Stimulated activated CD4-positive, alpha-beta T cell treated with anti-CD3 and anti-CD28 coated beads, Interleukin-15, amount 100 ng/mL, for 24 hours (primary cell): ENCODE measurements around the gene STAT3.
A peak's percentile ranks its signal among the peaks of the same experiment; 100 is the strongest.
"Not testable (repeated sequence)": the region's sequence is repeated elsewhere in the genome, so short reads cannot be mapped to it uniquely, and the experiment has no call there.

Experiments used
- DNase-seq: peaks from one replicate; pipeline ENCODE4 v3.0.0-alpha.2; 2020

Gene STAT3

DNA sequence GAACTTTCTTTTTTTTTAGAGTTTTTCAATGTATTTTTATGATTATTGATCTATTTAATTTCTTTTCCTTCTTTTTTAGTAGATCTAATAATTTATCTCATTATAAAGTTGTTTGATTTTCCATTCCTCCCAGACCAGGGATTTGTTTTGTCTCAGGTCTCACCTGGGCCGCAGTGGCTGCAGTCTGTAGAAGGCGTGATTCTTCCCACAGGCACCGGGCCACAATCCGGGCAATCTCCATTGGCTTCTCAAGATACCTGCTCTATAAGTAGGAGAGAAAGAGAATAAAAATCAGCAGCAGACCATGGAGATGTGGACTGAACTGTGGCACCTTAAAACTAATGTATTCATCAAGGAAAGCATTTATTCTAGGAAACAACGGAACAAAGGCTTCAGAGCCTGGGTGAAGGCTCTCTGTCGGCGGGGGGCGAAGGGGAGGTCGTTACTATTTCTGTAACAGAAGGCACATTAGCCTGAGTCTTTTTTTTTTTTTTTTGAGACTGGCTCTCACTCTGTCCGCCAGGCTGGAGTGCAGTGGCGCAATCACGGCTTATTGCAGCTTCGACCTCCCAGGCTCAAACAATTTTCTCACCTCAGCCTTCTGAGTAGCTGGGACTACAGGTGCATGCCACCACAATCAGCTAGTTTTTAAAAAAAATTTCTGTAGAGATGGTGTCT is 42.7 kb downstream of the STAT3 start:
- DNase-seq: no peak

DNA sequence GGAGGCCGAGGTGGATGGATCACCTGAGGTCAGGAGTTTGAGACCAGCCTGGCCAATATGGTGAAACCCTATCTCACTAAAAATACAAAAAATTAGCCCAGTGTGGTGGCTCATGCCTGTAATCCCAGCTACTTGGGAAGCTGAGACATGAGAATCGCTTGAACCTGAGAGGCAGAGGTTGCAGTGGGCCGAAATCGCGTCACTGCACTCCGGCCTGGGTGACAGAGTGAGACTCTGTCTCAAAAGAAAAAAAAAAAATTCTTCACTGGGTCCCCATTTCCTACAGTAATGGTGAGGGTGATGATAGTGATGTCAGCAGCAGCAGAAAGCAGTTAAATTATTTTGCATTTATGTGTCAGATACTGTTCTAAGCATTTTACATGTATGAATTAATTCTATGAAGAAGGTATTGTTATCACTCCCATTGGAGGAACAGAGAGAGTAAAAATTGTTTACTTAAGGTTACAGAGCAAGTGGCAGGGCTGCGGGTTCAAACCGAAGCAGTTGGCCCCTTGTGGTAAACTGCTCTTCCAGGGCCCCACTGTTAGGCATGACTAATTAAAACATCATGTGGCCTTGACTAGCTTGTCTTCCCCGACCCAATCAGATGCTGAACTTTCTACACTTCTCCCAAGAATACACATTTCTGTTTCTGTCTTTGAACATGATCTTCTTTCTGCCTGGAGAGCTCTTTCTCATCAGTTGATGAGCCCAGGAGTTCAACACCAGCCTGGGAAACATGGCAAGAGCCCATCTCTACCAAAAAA is 45.8 kb downstream of the STAT3 start:
- DNase-seq: peak; percentile 62

DNA sequence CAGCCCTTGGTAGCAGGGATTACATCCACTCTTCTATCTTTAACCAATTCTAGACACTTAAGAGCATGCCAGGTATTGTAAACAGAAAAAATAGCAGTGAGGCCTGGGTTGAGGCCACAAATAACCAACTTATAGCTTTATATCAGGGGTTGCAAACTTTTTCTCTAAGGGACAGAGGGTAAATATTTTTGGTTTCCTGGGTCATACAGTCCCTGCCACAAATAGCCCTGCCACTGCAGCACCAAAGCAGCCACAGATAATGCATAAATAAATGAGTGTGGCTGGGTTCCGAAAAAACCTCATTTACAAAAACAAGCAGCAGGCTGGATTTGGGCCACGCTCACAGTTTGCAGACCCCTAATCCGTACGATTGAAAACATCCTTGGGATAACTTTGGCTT is 46.7 kb downstream of the STAT3 start:
- no peak for DNase-seq

DNA sequence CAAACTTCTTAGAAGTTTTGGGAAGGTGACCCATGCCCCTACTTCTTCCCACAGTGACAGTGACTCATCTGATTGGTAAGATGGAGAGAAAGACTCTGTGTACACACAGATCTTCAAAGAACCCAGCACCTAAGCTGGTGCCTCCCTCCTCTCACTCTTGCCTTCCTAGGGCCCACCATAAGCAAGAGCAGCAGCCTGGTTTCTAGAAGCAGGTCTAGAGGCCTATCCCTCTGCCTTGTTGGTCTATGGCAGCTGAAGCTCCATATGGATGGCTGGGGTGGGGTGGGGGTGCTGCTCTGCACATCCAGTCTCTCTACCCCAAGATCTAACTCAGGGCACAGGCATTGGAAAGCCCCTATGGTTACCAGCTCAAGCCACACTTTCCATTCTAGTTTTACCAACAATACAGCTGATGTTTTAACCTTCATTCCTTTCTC is 47.5 kb downstream of the STAT3 start:
- DNase-seq: peak; percentile 57

DNA sequence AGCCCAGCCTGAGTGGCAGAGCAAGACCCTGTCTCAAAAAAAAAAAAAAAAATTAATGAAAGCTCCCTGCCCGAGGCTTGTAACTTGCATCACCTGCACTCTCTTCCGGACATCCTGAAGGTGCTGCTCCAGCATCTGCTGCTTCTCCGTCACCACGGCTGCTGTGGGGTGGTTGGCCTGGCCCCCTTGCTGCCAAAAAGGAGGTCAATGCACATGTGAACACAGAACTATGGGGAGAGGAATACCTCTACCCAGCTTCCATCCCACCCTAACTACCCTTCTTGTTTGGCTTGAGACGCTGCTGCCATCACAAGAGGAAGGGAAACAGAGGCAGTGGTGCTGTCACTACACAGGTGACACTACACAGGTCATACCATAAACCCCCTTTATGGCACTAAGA is 49.0 kb downstream of the STAT3 start:
- DNase-seq: no peak

DNA sequence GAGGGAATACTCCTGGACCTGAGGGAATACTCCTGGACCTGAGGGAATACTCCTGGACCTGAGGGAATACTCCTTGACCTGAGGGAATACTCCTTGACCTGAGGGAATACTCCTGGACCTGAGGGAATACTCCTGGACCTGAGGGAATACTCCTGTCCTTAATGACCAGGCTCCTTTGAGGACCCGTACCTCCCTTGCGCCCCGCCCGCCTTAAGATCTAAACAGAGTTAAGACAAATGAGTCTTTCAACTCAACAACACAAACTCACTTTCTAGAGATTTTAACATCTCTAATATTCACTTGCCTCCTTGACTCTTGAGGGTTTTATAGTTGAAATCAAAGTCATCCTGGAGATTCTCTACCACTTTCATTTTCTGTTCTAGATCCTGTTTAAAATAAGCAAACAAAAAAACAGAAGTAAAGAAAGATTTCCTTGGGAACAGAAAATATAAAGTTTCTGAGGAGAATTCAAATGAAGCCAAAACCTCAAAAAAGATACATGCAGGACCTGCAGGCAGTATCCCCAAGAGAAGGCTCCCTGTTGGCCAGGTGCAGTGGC is 49.7 kb downstream of the STAT3 start:
- DNase-seq: no peak

DNA sequence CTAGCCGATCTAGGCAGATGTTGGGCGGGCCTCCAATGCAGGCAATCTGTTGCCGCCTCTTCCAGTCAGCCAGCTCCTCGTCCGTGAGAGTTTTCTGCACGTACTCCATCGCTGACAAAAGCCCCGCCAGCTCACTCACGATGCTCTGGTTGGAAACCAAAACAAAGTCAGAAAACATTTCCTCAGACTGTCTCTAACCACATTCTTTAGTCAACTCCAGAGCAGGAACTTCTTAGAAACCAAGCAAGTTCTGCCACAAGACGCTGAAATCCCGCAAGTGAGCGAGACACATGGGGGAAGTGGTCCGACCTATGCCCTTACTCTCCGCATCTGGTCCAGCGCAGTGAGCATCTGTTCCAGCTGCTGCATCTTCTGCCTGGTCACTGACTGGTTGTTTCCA is 50.8 kb downstream of the STAT3 start:
- DNase-seq: peak; percentile 87

DNA sequence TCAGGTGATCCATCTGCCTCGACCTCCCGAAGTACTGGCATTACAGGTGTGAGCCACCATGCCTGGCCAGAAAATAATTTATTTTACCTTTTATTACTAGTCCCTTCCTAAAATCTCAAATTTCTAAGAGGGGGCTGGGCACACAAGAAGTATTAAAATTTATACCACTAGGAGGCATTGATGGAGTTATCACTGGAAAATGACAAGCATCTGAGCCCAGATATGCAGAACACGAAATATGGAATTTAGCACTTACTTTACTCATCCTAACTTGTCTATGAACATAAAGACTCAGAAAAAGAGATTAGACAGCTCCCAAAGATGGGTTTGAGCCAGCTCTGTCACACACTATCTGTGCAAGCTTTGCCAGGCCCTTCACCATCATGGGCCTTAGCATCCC is 53.6 kb downstream of the STAT3 start:
- DNase-seq: no peak

DNA sequence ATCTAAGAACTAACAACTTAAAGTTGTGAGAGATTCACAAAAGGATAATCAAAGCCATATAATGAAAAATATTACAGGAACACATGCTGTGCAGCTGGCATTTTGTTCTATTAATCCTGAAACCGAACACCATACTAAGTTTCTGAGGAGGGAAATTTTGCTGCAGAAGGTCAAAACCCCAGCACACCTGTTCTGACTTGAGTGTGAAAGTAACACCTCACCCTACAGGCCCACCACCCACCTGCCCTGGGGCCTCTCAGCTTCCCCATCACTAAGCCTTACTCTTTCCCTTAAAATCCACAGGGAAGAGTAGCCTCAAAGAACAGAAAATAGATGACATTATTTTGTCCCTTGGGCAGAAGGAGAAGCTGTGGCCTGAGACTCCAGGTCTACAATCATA is 55.2 kb downstream of the STAT3 start:
- DNase-seq: peak; percentile 56

DNA sequence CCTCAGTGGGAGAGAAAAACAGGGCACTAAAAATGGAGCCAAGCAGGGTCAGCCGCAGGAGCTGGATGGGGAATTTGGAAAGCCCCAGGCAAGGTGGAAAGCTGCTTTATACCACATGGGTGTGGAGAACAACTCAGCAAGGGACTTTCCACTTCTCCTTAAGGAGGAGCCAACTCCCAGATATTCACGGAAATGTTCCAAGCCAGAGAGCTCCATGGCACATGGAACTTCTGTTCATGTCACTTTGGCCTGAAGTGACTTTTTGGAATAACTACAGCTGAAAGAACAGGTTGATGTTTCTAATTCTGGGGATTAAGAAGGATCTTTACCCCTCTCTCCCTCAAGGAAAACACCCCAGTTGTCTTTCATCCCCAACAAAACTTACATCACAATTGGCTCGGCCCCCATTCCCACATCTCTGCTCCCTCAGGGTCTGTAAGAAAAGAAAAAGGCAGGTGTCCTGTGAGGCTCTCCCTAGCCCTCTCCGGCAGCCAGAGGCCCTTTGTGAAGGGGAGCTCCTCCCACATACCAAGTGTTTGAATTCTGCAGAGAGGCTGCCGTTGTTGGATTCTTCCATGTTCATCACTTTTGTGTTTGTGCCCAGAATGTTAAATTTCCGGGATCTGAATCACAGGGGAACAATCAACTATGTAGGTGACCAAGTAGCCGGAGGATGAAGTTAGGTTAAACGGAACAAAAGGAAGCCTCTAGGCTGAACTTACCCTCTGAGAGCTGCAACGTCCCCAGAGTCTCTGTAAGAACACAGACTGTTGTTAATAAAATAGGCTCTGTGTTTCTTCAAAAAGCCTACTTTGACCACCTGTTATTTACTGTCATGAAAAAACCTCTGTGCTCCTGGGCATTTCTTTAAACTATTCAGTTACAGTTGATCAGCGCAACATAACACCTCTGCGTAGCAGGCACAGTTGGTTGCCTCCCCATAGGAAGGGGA is 58.9 kb downstream of the STAT3 start:
- DNase-seq: no peak

DNA sequence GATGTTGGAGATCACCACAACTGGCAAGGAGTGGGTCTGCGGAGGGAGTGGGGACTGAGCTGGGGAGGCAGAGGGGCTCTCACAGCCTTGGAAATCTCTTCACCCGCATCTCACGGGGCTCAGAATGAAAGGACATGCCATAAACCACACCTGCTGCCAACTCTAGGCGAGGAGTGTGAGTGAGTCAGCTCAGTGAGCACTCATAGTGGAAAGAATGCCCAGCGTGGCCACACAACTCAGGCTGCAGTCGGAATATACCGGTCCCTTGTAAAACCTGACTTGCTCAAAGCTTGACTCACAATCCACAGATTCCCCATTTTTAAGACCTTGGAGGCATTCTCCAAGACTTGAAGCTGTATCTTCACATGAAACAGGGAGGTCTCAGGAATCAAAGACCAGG is 63.2 kb downstream of the STAT3 start:
- no peak for DNase-seq

DNA sequence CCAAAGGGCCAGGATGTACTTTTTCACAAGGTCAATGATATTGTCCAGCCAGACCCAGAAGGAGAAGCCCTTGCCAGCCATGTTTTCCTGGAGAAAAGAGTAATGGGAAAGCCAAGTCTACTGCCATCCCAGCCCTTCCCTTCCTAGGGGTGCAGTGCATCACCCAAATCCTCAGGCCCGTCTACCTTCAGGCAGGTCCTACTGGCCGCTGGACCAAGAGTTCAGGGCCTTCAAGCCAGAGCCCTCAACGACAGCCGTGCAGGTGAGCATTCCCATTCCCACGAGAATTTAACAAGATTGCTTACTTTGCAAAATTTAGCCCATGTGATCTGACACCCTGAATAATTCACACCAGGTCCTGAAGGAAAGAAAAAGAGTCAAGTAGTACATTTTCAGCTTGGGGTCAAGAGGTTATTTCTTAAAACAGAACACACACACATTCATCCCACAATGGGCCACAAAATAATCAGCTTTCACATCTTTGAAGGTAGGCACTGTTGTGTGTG is 64.9 kb downstream of the STAT3 start:
- no peak for DNase-seq

DNA sequence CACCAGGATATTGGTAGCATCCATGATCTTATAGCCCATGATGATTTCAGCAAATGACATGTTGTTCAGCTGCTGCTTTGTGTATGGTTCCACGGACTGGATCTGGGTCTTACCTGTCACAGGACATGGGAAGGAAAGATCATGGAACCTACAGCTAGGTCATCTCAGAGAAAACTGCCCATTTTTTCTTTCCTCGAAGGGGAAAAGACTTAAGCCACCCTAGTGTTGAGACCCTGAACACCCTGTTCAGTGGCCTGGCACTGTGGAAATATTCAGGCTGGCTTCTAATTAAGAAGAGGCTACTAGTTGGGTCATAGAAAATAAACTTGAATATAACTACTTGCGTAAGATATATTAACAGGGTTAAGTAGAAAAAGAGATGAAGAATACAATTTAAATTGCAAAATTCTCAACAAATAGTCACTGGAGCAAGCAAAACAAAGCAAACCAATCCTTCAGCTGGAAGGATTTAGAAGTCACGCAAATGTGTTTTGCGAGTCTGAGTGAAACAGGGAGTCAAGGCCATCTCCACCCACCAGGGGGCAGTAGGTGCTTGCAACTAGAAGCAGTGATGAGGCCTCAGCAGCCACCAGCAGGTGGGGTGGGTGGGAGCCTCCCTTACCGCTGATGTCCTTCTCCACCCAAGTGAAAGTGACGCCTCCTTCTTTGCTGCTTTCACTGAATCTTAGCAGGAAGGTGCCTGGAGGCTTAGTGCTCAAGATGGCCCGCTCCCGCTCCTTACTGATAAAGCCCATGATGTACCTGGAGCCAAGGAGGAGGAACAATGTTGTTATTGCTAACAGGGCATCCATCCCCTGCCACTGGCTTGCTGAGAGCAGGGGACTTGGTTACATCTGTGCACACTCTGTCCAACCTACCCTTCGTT is 65.6 kb downstream of the STAT3 start:
- DNase-seq: peak; percentile 97

DNA sequence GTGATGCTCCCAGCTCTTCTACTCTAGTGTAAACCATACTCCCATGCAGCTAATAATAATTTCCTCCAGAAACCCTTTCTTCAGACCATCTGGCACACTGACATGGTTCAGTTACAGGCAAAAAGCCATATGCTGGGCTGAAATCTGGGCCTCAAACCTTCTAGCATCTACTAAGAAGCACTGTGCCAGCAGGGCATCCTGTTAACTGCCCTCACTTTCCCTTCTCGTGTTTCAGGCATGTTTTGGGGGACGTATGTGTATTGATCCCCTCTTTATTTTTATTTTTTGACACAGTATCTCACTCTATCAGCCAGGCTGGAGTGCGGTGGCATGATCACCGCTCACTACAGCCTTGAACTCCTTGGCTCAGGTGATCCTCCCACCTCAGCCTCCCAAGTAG is 66.7 kb downstream of the STAT3 start:
- no peak for DNase-seq

DNA sequence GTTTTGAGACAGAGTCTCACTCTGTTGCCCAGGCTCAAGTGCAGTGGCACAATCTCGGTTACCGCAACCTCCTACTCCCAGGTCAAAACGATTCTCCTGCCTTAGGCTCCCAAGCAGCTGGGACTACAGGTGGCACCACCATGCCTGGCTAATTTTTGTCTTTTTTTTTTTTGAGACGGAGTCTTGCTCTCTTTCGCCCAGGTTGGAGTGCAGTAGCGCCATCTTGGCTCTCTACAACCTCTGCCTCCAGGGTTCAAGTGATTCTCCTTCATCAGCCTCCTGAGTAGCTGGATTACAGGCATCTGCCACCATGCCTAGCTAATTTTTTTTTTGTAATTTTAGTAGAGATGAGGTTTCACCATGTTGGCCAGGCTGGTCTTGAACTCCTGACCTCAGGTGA is 70.3 kb downstream of the STAT3 start:
- not testable (repeated sequence) for DNase-seq

DNA sequence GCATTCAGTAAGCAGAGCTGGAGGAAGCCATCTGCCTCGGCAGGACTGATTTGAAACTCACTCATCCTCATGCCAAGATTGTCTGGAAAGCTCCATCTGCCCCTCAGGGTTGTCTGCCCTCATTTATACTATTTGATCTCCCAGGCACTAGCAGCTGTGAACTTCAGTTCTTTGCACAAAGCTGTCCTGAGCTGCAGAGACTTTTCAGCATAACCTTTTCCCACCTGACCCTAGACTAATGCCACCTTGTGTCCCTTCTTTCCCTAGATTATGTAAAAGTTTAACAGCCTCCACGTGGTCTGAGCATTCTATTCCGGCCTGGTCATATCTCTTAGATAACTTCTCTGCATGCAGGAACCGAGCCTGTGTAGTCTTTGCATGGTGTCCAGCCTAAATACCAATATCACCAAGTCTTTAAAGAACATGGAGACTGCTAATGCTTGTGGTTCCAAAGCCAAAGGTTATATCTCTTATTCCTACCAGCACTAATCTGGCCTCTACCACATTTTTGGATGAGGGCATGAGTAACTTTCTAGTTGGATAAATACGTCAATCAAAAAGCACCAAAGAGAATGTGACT is 70.9 kb downstream of the STAT3 start:
- no peak for DNase-seq

DNA sequence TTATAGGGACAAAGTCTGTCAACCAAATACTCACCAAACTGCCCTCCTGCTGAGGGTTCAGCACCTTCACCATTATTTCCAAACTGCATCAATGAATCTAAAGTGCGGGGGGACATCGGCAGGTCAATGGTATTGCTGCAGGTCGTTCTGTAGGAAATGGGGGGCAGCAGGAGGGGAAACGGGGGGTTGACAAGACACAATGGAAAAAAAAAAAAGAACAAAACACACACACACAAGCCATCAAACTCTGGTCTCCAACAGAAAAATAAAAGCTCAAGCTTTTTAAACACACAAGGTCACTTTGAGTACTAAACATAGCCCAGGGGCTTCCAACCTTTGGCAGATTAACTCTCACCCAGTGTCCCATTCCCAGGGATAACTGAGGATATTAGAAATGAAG is 71.5 kb downstream of the STAT3 start:
- DNase-seq: no peak

DNA sequence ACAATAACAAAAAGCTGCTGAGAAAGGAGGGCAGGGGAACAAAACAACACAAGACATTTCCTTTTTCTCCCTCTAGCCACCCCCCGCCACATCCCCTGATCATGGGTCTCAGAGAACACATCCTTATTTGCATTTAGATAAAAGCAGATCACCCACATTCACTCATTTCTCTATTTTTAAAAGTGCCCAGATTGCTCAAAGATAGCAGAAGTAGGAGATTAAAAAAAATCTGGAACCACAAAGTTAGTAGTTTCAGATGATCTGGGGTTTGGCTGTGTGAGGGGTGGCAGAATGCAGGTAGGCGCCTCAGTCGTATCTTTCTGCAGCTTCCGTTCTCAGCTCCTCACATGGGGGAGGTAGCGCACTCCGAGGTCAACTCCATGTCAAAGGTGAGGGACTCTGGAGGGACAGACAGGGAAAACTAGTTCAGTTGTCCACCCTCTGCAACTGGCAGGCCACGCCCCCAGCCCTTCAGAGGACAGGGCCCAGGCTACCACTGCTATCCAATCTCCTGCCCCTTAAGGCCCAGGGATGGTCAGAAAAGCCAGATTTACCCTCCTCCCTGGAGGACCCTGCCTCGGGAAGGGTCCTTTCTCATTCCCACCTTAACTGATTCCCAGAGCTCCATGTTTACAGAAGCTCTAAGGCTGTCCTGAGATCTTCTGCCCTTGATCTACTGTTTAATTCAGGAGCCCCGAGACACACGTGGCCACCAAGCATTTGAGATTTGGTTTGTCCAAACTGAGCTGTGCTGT is 72.7 kb downstream of the STAT3 start:
- no peak for DNase-seq

DNA sequence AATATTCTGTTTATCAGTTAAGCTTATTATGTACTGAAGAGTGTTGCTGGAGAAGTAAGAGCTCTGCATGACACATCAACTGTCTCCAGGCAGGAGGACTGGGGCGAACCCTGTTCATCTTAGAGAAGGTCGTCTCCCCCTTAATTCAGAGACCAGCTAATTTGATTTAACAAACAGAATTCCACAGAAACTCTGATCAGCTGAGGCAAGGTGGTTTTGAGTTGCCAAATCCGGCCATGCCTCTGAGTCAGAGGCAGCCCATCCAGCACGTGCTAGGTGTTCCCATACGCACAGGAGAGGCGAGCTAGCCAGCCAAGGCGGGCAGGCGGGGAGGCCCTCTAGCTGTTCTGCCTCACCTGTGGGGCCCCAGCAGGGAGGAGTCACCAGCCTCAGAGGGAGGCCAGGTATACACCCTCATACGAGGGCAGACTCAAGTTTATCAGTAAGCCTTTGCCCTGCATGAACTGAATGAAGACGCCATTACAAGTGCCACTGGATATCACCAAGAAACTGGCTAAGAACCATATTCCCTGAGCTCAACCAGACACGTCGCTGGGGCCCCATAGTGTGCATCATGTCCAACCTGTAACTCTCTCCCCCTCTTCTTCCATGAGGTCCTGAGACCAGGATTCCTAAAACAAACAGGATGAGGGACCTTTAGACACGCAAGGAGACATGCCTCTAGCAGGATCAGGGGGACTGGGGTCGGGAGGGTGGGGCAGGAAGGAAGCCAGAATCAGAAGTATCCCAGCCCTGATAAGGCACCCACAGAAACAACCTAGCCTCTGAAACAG is 74.3 kb downstream of the STAT3 start:
- DNase-seq: peak; percentile 49

DNA sequence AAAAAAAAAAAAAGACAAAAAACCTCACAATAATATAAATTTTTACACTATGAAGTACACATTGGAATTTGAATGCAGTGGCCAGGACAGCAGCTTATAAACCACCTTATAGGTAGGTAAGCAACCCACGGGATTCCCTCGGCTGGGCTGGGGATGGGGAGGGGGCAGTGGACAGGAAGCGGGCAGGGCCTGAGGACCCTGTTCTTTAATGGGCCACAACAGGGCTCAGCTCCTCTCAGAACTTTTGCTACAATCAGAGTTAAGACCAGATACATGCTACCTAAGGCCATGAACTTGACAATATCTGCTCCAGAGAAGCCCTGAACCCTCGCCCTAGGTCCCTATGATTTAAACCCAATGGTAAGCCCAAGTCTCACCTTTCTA is 74.9 kb downstream of the STAT3 start:
- no peak for DNase-seq
